ENCODE results near the gene NRCAM.

The NRCAM gene

GRCh38 chr7:108335269-108335918, 120.8 kb downstream of the NRCAM start:
- DNase-seq, result no peak

- DNase-seq, result no peak
Measured at GRCh38 chr7:108332937-108333336, 123.3 kb downstream of the NRCAM start.

- DNase-seq, result no peak
Measured at GRCh38 chr7:108331971-108332370, 124.3 kb downstream of the NRCAM start.

- DNase-seq, result no peak
Measured at GRCh38 chr7:108330227-108330626, 126.0 kb downstream of the NRCAM start.

- no peak for DNase-seq
Measured at GRCh38 chr7:108329514-108329913, 126.7 kb downstream of the NRCAM start.

GRCh38 chr7:108328174-108328651, 128.0 kb downstream of the NRCAM start:
- no peak for DNase-seq

GRCh38 chr7:108327353-108327752, 128.9 kb downstream of the NRCAM start:
- DNase-seq, result no peak

- DNase-seq, result no peak
Measured at GRCh38 chr7:108326938-108327337, 129.3 kb downstream of the NRCAM start.

- no peak for DNase-seq
Measured at GRCh38 chr7:108324053-108325038, 131.9 kb downstream of the NRCAM start.

- no peak for DNase-seq
Measured at GRCh38 chr7:108322925-108323832, 133.1 kb downstream of the NRCAM start.

- no peak for DNase-seq
Measured at GRCh38 chr7:108322046-108322445, 134.2 kb downstream of the NRCAM start.

GRCh38 chr7:108321359-108321758, 134.9 kb downstream of the NRCAM start:
- DNase-seq, result no peak

GRCh38 chr7:108316708-108317107, 139.5 kb downstream of the NRCAM start:
- DNase-seq, result no peak

GRCh38 chr7:108314551-108314950, 141.7 kb downstream of the NRCAM start:
- DNase-seq, result no peak

- DNase-seq, result no peak
Measured at GRCh38 chr7:108314049-108314448, 142.2 kb downstream of the NRCAM start.

- DNase-seq, result no peak
Measured at GRCh38 chr7:108313086-108313485, 143.2 kb downstream of the NRCAM start.

- DNase-seq, result no peak
Measured at GRCh38 chr7:108311446-108312168, 144.6 kb downstream of the NRCAM start.

GRCh38 chr7:108310351-108310750, 145.9 kb downstream of the NRCAM start:
- DNase-seq, result no peak

GRCh38 chr7:108308903-108309302, 147.3 kb downstream of the NRCAM start:
- DNase-seq, result no peak

GRCh38 chr7:108308276-108308675, 148.0 kb downstream of the NRCAM start:
- DNase-seq, result no peak

GRCh38 chr7:108307595-108307994, 148.6 kb downstream of the NRCAM start:
- DNase-seq, result no peak

- DNase-seq, result no peak
Measured at GRCh38 chr7:108307194-108307593, 149.0 kb downstream of the NRCAM start.
